Heart left ventricle (tissue), 16 donors: ENCODE results near the gene CNP. TPM values are rescaled to one million over a fixed set of nuclear protein-coding genes. Genes with fewer than 3 reads are reported as not detected.

ENCODE experiments used
- ATAC-seq, 4 donors: fragments of 200-7000 bp; cut with Tn5 transposase; one replicate each; pipeline ENCODE4 v1.9.1; 2020 to 2022; ENCODE audit warnings: moderate library complexity in 4 of 4, mild to moderate bottlenecking in 3 of 4, moderate number of reproducible peaks in 1 of 4
- DNase-seq, 5 donors: peaks; one replicate each; pipeline ENCODE4 v3.0.0-alpha.2; 2020
- H3K27ac ChIP-seq, 12 donors: fragments of 200-600 bp; sonication (generic) in 4 of 12; one replicate each; pipeline versions ENCODE4 v1.5.0 to v1.8.0; 2016 to 2022; ENCODE audit warnings: mild to moderate bottlenecking in 2 of 12
- H3K27me3 ChIP-seq, 9 donors: fragments of 200-600 bp; sonication (generic) in 2 of 9; one replicate each; pipeline versions ENCODE4 v1.5.1 to v1.8.0; 2016 to 2022; ENCODE audit warnings: mild to moderate bottlenecking in 3 of 9
- H3K36me3 ChIP-seq, 9 donors: fragments of 200-600 bp; sonication (generic) in 2 of 9; one replicate each; pipeline versions ENCODE4 v1.5.0 to v1.8.0; 2018 to 2022; ENCODE audit warnings: mild to moderate bottlenecking in 2 of 9
- H3K4me1 ChIP-seq, 12 donors: fragments of 200-600 bp; sonication (generic) in 4 of 12; one replicate each; pipeline versions ENCODE4 v1.5.0 to v1.8.0; 2016 to 2022; ENCODE audit warnings: mild to moderate bottlenecking in 3 of 12
- H3K4me3 ChIP-seq, 12 donors: fragments of 200-600 bp; sonication (generic) in 4 of 12; one replicate each; pipeline versions ENCODE4 v1.5.0 to v1.8.0; 2017 to 2022; ENCODE audit warnings: mild to moderate bottlenecking in 9 of 12, moderate library complexity in 4 of 12
- H3K9me3 ChIP-seq, 12 donors: fragments of 200-600 bp; sonication (generic) in 4 of 12; one replicate each; pipeline versions ENCODE4 v1.5.0 to v1.8.0; 2016 to 2022; ENCODE audit warnings: mild to moderate bottlenecking in 1 of 12
- CTCF ChIP-seq, 12 donors: fragments of 200-600 bp; sonication (generic) in 4 of 12; IDR thresholded peaks; one replicate each; pipeline versions ENCODE4 v1.5.0 to v1.8.0; 2018 to 2022; ENCODE audit warnings: antibody characterized with exemption in 12 of 12, mild to moderate bottlenecking in 5 of 12
- POLR2A ChIP-seq, 2 donors: fragments of 450-650 bp; IDR thresholded peaks; one replicate each; pipeline ENCODE4 v1.6.1; 2017; ENCODE audit warnings: antibody characterized with exemption in 2 of 2, mild to moderate bottlenecking in 2 of 2, moderate library complexity in 2 of 2
- WGBS, 4 donors: extraction: QIAGEN DNeasy Blood & Tissue Kit in 2 of 4; methylation state at CpG; one replicate each; pipeline versions ENCODE4 v1.1.5 to v1.1.7; 2013 to 2018; 5-methylcytosine and 5-hydroxymethylcytosine counted together
- intact Hi-C, 10 donors: fragments of 100-400 bp; cut with DNase I; formaldehyde crosslinking; loops; one replicate each; pipeline versions ENCODE4 v1.11.1 to v1.14.2; 2022
- polyA plus RNA-seq, 2 donors: library from polyadenylated mRNA; stranded (reverse); fragments of 200-250 nt; gene quantifications; one replicate each; pipeline ENCODE4 v1.2.3, GENCODE V29; 2013
- total RNA-seq, 9 donors: library from RNA; depleted of rRNA in 2 of 9; stranded (reverse); fragments of >200 nt in 2 of 9; fragmentation: NEBNext Ultra II Directional in 3 of 9; extraction: Animal tissue kit (Norgen Biotek cat#: 25700) in 3 of 9; gene quantifications; one replicate each; pipeline versions ENCODE4 v1.1.0 to v1.2.4, GENCODE V29; 2016 to 2023
- donor health status: ischemic (EF 13 %, LVEDD 7.1; RV severe dilation, severe dysfunction).
- donor health status: healthy with polysubstance abuse.
- donor health status: DM: no; HTN: yes; CAD: no.
- donor health status: DM: no; HTN: no; CAD: no.
- donor health status: ischemic (EF 25% LVEDD 6.9; RV normal size, moderate dysfunction).
- donor health status: ischemic (EF 25% LVEDD 5.7; RV mildly dilated, moderate dysfunction).
- donor health status: healthy.
- donor health status: DM: yes; HTN: yes; CAD: no.
- donor health status: ischemic (EF 35%, LVEDD 5.7; RV mildly dilated, moderate dysfunction).
- donor health status: nonischemic (EF 11% LVEDD 7.7; RV severe dilation, severe dysfunction).
- donor health status: DM: yes; HTN: yes; CAD: no.
- donor health status: PGD.
- donor health status: ischemic (EF 29% LVEDD 5.4; RV normal size, mild dysfunction).
- donor health status: nonischemic (EF 23%, LVEDD 6.1; RV moderate dilation, normal function).

Gene CNP
- total and polyA plus RNA-seq, 11 donors: 19.3 to 49.1 (median 27.5) TPM

- TF ChIP-seq POLR2A (IDR thresholded peaks at IDR 0.05): peak in 1 of 2 donors; percentile 91
- no peak for TF ChIP-seq CTCF (IDR thresholded peaks at IDR 0.05)
- peak within 1 kb of the TSS; percentile 69 to 100 (median 92) for H3K4me3 ChIP-seq
- ATAC-seq: peak; percentile 96 to 99 (median 98)
- H3K4me1 ChIP-seq: peaks cover 0 to 36% (median 29%) of the 10 kb centered on the region in 12 donors
- peaks cover 0 to 4% (median 1%) of the 10 kb centered on the region in 9 donors for H3K36me3 ChIP-seq
- DNase-seq: peak; percentile 97 to 99 (median 97)
- intact Hi-C loops: no loop called here
- H3K27me3 ChIP-seq: no peaks in the 10 kb centered on the region
- 0% methylated on average over 44 to 80 of the region's 80 CpGs for WGBS, 4 donors
- peak within 1 kb of the TSS; percentile 37 to 94 (median 89) for H3K27ac ChIP-seq
- no peaks in the 10 kb centered on the region for H3K9me3 ChIP-seq
These were observed 48.1 kb upstream of the CNP start, which contains the start of gene ACLY for GRCh38 chr17:41918314-41919164. Gene ACLY (minus strand): TSS chr17:41918951. CDS start chr17:41913873, 5,078 bp downstream.

GRCh38 chr17:41919165-41919817 lies 47.3 kb upstream of the CNP start:
- Histone ChIP-seq H3K9me3 (no peaks in the 10 kb centered on the region), H3K27me3 (no peaks in the 10 kb centered on the region), H3K27ac (peak overlapping the region in 10 of 12 donors; percentile 52 to 94 (median 89)), H3K36me3 (no peaks in the 10 kb centered on the region), H3K4me3 (peak overlapping the region; percentile 18 to 100 (median 90)), H3K4me1 (peaks cover 0 to 36% (median 28%) of the 10 kb centered on the region in 12 donors)
- 2 to 7% (median 4%) methylated on average over 19 to 33 of the region's 33 CpGs for WGBS, 4 donors
- TF ChIP-seq CTCF (IDR thresholded peaks at IDR 0.05): no peak
- TF ChIP-seq POLR2A (IDR thresholded peaks at IDR 0.05): no peak
- intact Hi-C loops: no loop called here
- no peak for DNase-seq
- ATAC-seq: peak; percentile 24 to 55 (median 39)

GRCh38 chr17:41919840-41920579 lies 46.6 kb upstream of the CNP start:
- Histone ChIP-seq H3K27me3 (no peaks in the 10 kb centered on the region), H3K4me3 (peak overlapping the region in 2 of 12 donors; percentile 91 to 99), H3K27ac (peak overlapping the region in 3 of 12 donors; percentile 88 to 94 (median 92)), H3K9me3 (no peaks in the 10 kb centered on the region), H3K4me1 (peaks cover 0 to 30% (median 23%) of the 10 kb centered on the region in 12 donors), H3K36me3 (no peaks in the 10 kb centered on the region)
- 82 to 94% (median 90%) methylated on average over 7 of the region's 7 CpGs for WGBS, 4 donors
- no peak for ATAC-seq
- TF ChIP-seq POLR2A (IDR thresholded peaks at IDR 0.05) (no peak), CTCF (IDR thresholded peaks at IDR 0.05) (no peak)
- intact Hi-C loops: no loop called here
- DNase-seq: no peak
